Measurements from ENCODE around the gene OR13C4.

- TF ChIP-seq CTCF (IDR thresholded peaks at IDR 0.05), result no peak
- TF ChIP-seq POLR2A (IDR thresholded peaks at IDR 0.05), result no peak
Observed at GRCh38 chr9:104568868-104569267, 41.9 kb upstream of the OR13C4 start, which contains the start of gene OR13C8.

Measured in heart left ventricle (tissue), 13 donors.